IMR-90 (cell line): Measurements from ENCODE around the gene ABCA4. TPM values are rescaled to one million over a fixed set of nuclear protein-coding genes. Genes with fewer than 3 reads are reported as not detected.
A peak's percentile ranks its signal among the peaks of the same experiment; 100 is the strongest.

ENCODE experiments used
- ATAC-seq: fragments of 200-7000 bp; cut with Tn5 transposase; 2 replicates; pipeline ENCODE4 v1.9.1; 2020; ENCODE audit warnings: low read depth, mild to moderate bottlenecking, moderate library complexity
- BruUV-seq: library from RNA; stranded (reverse); fragments of 400-500 nt; replicated peaks from 2 replicates; lab custom pipeline; 2021; lab: Mats Ljungman, UMichigan
- CTCF ChIA-PET: fragments of 300-600 bp; formaldehyde crosslinking; extraction: SDS; loops from one replicate; lab custom pipeline; 2021; ENCODE audit warnings: antibody characterized with exemption; lab: Yijun Ruan, JAX
- POLR2A ChIA-PET: fragments of 300-600 bp; sonication (Branson Sonifier 250); formaldehyde crosslinking; loops from one replicate; lab custom pipeline; 2022; ENCODE audit warnings: antibody characterized with exemption; ENCODE audit not compliant: unreplicated experiment; lab: Charles Lee
- DNase-seq: peaks from one replicate; pipeline ENCODE4 v3.0.0; 2013
- H2AFZ ChIP-seq: replicated peaks from 2 replicates; pipeline ENCODE3; 2013; ENCODE audit warnings: low read length, mild to moderate bottlenecking; ENCODE audit not compliant: poor library complexity
- H2AK5ac ChIP-seq: 2 replicates; pipeline ENCODE4 v1.6.1; 2013; ENCODE audit warnings: low read depth, low read length, inconsistent platforms
- H2AK9ac ChIP-seq: replicated peaks from 2 replicates; pipeline ENCODE3; 2013; ENCODE audit warnings: mild to moderate bottlenecking, low read depth, low read length, moderate library complexity; ENCODE audit not compliant: poor library complexity
- H2BK120ac ChIP-seq: 2 replicates; pipeline ENCODE4 v1.6.1; 2013; ENCODE audit warnings: low read depth, low read length, inconsistent platforms
- H2BK15ac ChIP-seq: 3 replicates; pipeline ENCODE4 v1.6.1; 2013; ENCODE audit warnings: low read depth, low read length, inconsistent platforms
- H2BK20ac ChIP-seq: 2 replicates; pipeline ENCODE4 v1.6.1; 2013; ENCODE audit warnings: low read depth, mild to moderate bottlenecking, inconsistent platforms, low read length, moderate library complexity
- H2BK5ac ChIP-seq: 2 replicates; pipeline ENCODE4 v1.6.1; 2013; ENCODE audit warnings: mild to moderate bottlenecking, low read depth, low read length, inconsistent platforms; ENCODE audit not compliant: poor library complexity, severe bottlenecking
- H3K14ac ChIP-seq: replicated peaks from 2 replicates; pipeline ENCODE4 v1.6.1; 2013; ENCODE audit warnings: low read depth, low read length, inconsistent platforms
- H3K18ac ChIP-seq: 2 replicates; pipeline ENCODE4 v1.6.1; 2013; ENCODE audit warnings: low read depth, low read length, control low read depth
- H3K23ac ChIP-seq: 2 replicates; pipeline ENCODE4 v1.6.1; 2013; ENCODE audit warnings: low read depth, low read length, inconsistent platforms
- H3K27ac ChIP-seq: 2 replicates; pipeline ENCODE4 v1.5.1; 2013; ENCODE audit warnings: mild to moderate bottlenecking, control low read depth, low read length; ENCODE audit not compliant: insufficient read depth
- H3K27me3 ChIP-seq: 2 replicates; pipeline ENCODE4 v1.6.1; 2013; ENCODE audit warnings: low read length; ENCODE audit not compliant: control insufficient read depth, insufficient read depth
- H3K36me3 ChIP-seq: 2 replicates; pipeline ENCODE4 v1.6.1; 2013; ENCODE audit warnings: low read length, mixed read lengths; ENCODE audit not compliant: control insufficient read depth, insufficient read depth
- H3K4ac ChIP-seq: 2 replicates; pipeline ENCODE4 v1.6.1; 2013; ENCODE audit warnings: low read depth, low read length, inconsistent platforms
- H3K4me1 ChIP-seq: 2 replicates; pipeline ENCODE4 v1.6.1; 2013; ENCODE audit warnings: low read length, mixed read lengths; ENCODE audit not compliant: control insufficient read depth, insufficient read depth
- H3K4me2 ChIP-seq: 2 replicates; pipeline ENCODE4 v1.6.1; 2013; ENCODE audit warnings: low read depth, mild to moderate bottlenecking, control low read depth, low read length, moderate library complexity
- H3K4me3 ChIP-seq: 2 replicates; pipeline ENCODE4 v1.5.1; 2013; ENCODE audit warnings: low read depth, mild to moderate bottlenecking, control low read depth, low read length, moderate library complexity; ENCODE audit not compliant: insufficient read depth
- H3K56ac ChIP-seq: 2 replicates; pipeline ENCODE4 v1.6.1; 2013; ENCODE audit warnings: low read length, inconsistent platforms; ENCODE audit not compliant: insufficient read depth; ENCODE audit errors: extremely low read depth
- H3K79me1 ChIP-seq, 2 experiments: 2 replicates each; pipeline ENCODE4 v1.6.1; 2013; ENCODE audit warnings: low read length in 2 of 2, inconsistent platforms in 1 of 2, low read depth in 1 of 2
- H3K9ac ChIP-seq: 2 replicates; pipeline ENCODE4 v1.6.1; 2013; ENCODE audit warnings: low read depth, low read length, control low read depth
- H3K9me1 ChIP-seq: 2 replicates; pipeline ENCODE4 v1.6.1; 2013; ENCODE audit warnings: low read length, inconsistent platforms; ENCODE audit not compliant: insufficient read depth
- H3K9me3 ChIP-seq: 2 replicates; pipeline ENCODE4 v1.6.1; 2013; ENCODE audit warnings: low read length; ENCODE audit not compliant: control insufficient read depth, insufficient read depth
- H4K20me1 ChIP-seq: 2 replicates; pipeline ENCODE4 v1.6.1; 2013; ENCODE audit warnings: low read length, inconsistent platforms; ENCODE audit not compliant: insufficient read depth
- H4K5ac ChIP-seq: 2 replicates; pipeline ENCODE4 v1.6.1; 2013; ENCODE audit warnings: mild to moderate bottlenecking, low read depth, low read length, control low read depth
- H4K8ac ChIP-seq, 2 experiments: 2 replicates each; pipeline ENCODE4 v1.6.1; 2013; ENCODE audit warnings: low read depth in 2 of 2, low read length in 2 of 2, control low read depth in 1 of 2, inconsistent platforms in 1 of 2
- H4K91ac ChIP-seq: 2 replicates; pipeline ENCODE4 v1.6.1; 2013; ENCODE audit warnings: low read depth, low read length, inconsistent platforms; ENCODE audit not compliant: insufficient read depth
- CEBPB ChIP-seq: IDR thresholded peaks from 2 replicates; pipeline ENCODE4 v1.6.1; 2012; ENCODE audit warnings: low read depth, low read length, improper control_type of control experiment
- MAZ ChIP-seq: IDR thresholded peaks from 2 replicates; pipeline ENCODE4 v1.6.1; 2012; ENCODE audit warnings: low read depth, mild to moderate bottlenecking, low read length, improper control_type of control experiment, moderate library complexity, borderline replicate concordance
- SMC3 ChIP-seq: fragments of 150-350 bp; IDR thresholded peaks from 2 replicates; pipeline ENCODE4 v1.6.1; 2016; ENCODE audit warnings: low read depth, mild to moderate bottlenecking, antibody characterized with exemption, low read length, moderate library complexity
- WGBS, 2 experiments: methylation state at CpG; one replicate each; pipeline versions ENCODE4 v1.1.5 to v1.1.7; 2013; ENCODE audit warnings: missing lambda C conversion rate in 2 of 2; ENCODE audit not compliant: insufficient read length in 1 of 2; ENCODE audit errors: extremely low coverage in 2 of 2; 5-methylcytosine and 5-hydroxymethylcytosine counted together
- dilution Hi-C: fragments of 300-500 bp; cut with HindIII; formaldehyde crosslinking; loops from one replicate; pipeline ENCODE4 v1.14.3; 2018; ENCODE audit warnings: low sequenced_read_pairs; ENCODE audit not compliant: unreplicated experiment
- in situ Hi-C: fragments of 300-500 bp; cut with MboI; formaldehyde crosslinking; loops from 3 replicates; pipeline ENCODE4 v1.14.3; 2019; ENCODE audit warnings: low sequenced_read_pairs, inconsistent platforms, mixed read lengths
- intact Hi-C: fragments of 100-400 bp; cut with micrococcal nuclease; formaldehyde crosslinking; loops from 2 replicates; pipeline ENCODE4 v1.10.0; 2022
- polyA plus RNA-seq, 3 experiments: library from polyadenylated mRNA; depleted of rRNA; stranded (reverse); fragments of >200 nt; gene quantifications; 2 replicates each; pipeline ENCODE4 v1.2.3, GENCODE V29; 2012; ENCODE audit warnings: low replicate concordance in 1 of 3
- total RNA-seq: library from RNA; depleted of rRNA; stranded (reverse); fragments of >200 nt; gene quantifications from 2 replicates; pipeline ENCODE4 v1.2.3, GENCODE V29; 2012

The ABCA4 gene
- total and polyA plus RNA-seq, 2 of the 4 experiments (the other 2 are of a cell fraction), result under 0.01 to 0.36 TPM

DNA sequence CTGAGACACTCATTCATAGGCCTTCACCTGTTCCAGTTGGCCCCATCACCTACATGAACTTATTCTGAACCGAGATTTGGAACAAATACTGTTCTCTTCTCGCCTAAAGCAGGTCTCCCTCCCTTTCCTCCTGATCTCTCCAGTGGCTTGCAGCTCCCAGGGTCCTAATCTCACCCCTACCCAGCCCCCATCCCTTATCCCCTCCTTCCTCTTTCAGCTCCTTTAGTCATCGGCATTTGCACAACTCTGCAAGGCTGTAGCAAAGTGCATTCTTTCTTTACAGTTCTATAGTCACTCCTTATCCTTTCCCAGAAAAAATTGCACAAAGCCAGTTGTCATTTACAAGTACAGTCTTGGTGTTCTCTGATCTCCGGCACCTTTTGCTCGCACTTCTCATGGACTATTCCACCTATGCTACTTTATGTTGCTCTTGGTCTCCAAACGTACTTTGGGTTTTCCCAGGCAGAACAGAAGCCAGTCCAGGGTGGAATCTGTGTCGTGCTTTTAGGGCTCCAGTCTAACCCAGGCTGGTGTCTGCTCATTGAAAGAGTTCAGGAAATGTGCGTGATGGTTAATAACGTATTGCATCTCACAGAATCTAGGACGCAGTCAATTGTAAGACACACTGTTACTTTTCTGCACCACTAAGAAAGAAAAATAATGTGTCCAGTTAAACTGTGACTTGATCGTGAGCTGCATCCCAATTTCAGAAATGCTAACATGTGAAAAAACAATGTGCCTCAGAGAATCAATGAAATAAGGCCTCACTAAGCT is 965 bp downstream of the ABCA4 start:
- H4K8ac ChIP-seq, result no peak overlapping the region
- peak; percentile 23 for DNase-seq
- H2AFZ ChIP-seq, result no peak overlapping the region
- no peak overlapping the region for H3K18ac ChIP-seq
- H3K36me3 ChIP-seq, result no peaks in the 10 kb centered on the region
- BruUV-seq, result no TSS peak
- no peak overlapping the region for H2AK9ac ChIP-seq
- H2BK120ac ChIP-seq, result no peak overlapping the region
- no peak overlapping the region for H3K27ac ChIP-seq
- H3K4ac ChIP-seq, result no peak overlapping the region
- H2BK15ac ChIP-seq, result no peak overlapping the region
- no peak overlapping the region for H4K91ac ChIP-seq
- 77% methylated on average over 8 of the region's 11 CpGs; no CpG with 5 or more reads in 1 of the 2 experiments for WGBS, 2 experiments
- no peaks in the 10 kb centered on the region for H4K20me1 ChIP-seq
- H3K4me1 ChIP-seq, result peaks cover 8% of the 10 kb centered on the region
- CTCF ChIA-PET, result no interaction called here
- H3K56ac ChIP-seq, result no peak overlapping the region
- POLR2A ChIA-PET, result no interaction called here
- ATAC-seq, result peak; percentile 61
- no peak overlapping the region for H3K23ac ChIP-seq
- dilution Hi-C loops, result no loop called here
- no peak overlapping the region for H3K14ac ChIP-seq
- H3K4me3 ChIP-seq, result no peak overlapping the region
- H2BK20ac ChIP-seq, result no peak overlapping the region
- H4K5ac ChIP-seq, result no peak overlapping the region
- no peak overlapping the region for H2AK5ac ChIP-seq
- H3K27me3 ChIP-seq, result peaks cover 9% of the 10 kb centered on the region
- in situ Hi-C loops, result no loop called here
- TF ChIP-seq SMC3 (no peak), MAZ (no peak), CEBPB (peak; percentile 46)
- peaks cover 3% of the 10 kb centered on the region; the same call in 1 of the 2 replicates for H3K9me1 ChIP-seq
- no peak overlapping the region for H3K9ac ChIP-seq
- no peak overlapping the region for H2BK5ac ChIP-seq
- intact Hi-C loops, result no loop called here
- no peak overlapping the region for H3K4me2 ChIP-seq
- H3K9me3 ChIP-seq, result no peaks in the 10 kb centered on the region; the same call in 1 of the 2 replicates
- H3K79me1 ChIP-seq, result no peaks in the 10 kb centered on the region
